Esophagus muscularis mucosa (tissue), 4 donors: Measurements from ENCODE around the gene IL36B.

Experiments
- CTCF ChIP-seq, 3 experiments: fragments of 200-600 bp in 2 of 3; fragments of 450-650 bp in 1 of 3; sonication (generic) in 2 of 3; IDR thresholded peaks; one replicate each; pipeline ENCODE4 v1.5.1; 2017 to 2019; ENCODE audit warnings: antibody characterized with exemption in 3 of 3, mild to moderate bottlenecking in 2 of 3, moderate library complexity in 1 of 3
- EP300 ChIP-seq: sonication (generic); formaldehyde crosslinking; IDR thresholded peaks from one replicate; pipeline ENCODE4 v1.6.1; 2017; ENCODE audit warnings: antibody characterized with exemption
- POLR2AphosphoS5 ChIP-seq, 2 donors: sonication (generic); formaldehyde crosslinking; IDR thresholded peaks; one replicate each; pipeline ENCODE4 v1.6.1; 2017; ENCODE audit warnings: antibody characterized with exemption in 2 of 2

DNA sequence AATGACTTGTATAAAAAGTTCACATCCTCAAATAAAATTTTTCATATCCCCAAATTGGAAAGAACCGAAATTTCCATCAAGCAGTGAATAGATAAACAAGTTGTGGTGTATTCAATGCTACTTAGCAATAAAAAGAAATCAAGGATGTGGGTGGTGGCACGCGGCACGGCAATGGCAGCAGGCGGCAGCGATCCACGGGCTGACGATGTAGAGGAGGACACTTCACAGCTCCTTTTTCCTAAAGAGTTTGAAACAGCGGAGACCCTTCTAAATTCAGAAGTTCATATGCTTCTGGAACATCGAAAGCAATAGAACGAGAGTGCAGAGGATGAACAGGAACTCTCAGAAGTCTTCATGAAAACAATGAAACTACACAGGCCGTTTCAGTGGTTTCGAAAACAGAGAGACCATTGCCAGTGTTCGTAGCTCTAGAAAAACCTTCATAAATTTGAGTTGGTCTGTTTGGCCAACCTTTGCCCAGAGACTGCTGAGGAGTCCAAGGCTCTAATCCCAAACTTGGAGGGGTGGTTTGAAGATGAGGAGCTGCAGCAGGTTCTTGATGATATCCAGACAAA, 57.2 kb downstream of the IL36B start:
- TF ChIP-seq POLR2AphosphoS5 (IDR thresholded peaks at IDR 0.05), result no peak
- no peak for TF ChIP-seq EP300
- TF ChIP-seq CTCF (IDR thresholded peaks at IDR 0.05), result no peak
